ENCODE measurements around the gene LASP1. TPM values are rescaled to one million over a fixed set of nuclear protein-coding genes. Genes with fewer than 3 reads are reported as not detected.
A peak's percentile ranks its signal among the peaks of the same experiment; 100 is the strongest.

The LASP1 gene
- total RNA-seq, 1 donor from 2014 or later, result 146 TPM

- Mint-ChIP-seq H3K4me1 (ENCODE audit: unreplicated experiment) (peaks cover 32% of the 10 kb centered on the region), H3K27ac (ENCODE audit: unreplicated experiment) (peak overlapping the region; percentile 89), H3K4me3 (ENCODE audit: unreplicated experiment) (peak overlapping the region; percentile 98), H3K27me3 (ENCODE audit: unreplicated experiment) (peaks cover 28% of the 10 kb centered on the region), H3K9me3 (ENCODE audit: unreplicated experiment) (no peaks in the 10 kb centered on the region), H3K36me3 (ENCODE audit: low read depth, unreplicated experiment) (peaks cover 13% of the 10 kb centered on the region)
- TF ChIP-seq CTCF (IDR thresholded peaks at IDR 0.05; ENCODE audit: unreplicated experiment), result peak; percentile 50
- peak; percentile 74 for DNase-seq (ENCODE audit: low spot score)
Measured at GRCh38 chr17:38867179-38867967, 2.5 kb upstream of the LASP1 start.

- Mint-ChIP-seq H3K9me3 (ENCODE audit: unreplicated experiment) (no peaks in the 10 kb centered on the region), H3K36me3 (ENCODE audit: low read depth, unreplicated experiment) (peaks cover 13% of the 10 kb centered on the region), H3K4me3 (ENCODE audit: unreplicated experiment) (peak overlapping the region; percentile 98), H3K4me1 (ENCODE audit: unreplicated experiment) (peaks cover 34% of the 10 kb centered on the region), H3K27ac (ENCODE audit: unreplicated experiment) (peak overlapping the region; percentile 89), H3K27me3 (ENCODE audit: unreplicated experiment) (peaks cover 30% of the 10 kb centered on the region)
- peak; percentile 36 for DNase-seq (ENCODE audit: low spot score)
- no peak for TF ChIP-seq CTCF (IDR thresholded peaks at IDR 0.05; ENCODE audit: unreplicated experiment)
Measured at GRCh38 chr17:38867968-38868816, 1.7 kb upstream of the LASP1 start.

GRCh38 chr17:38868817-38869525 is 887 bp upstream of the LASP1 start:
- H3K4me1 Mint-ChIP-seq (ENCODE audit: unreplicated experiment), result peaks cover 34% of the 10 kb centered on the region
- H3K9me3 Mint-ChIP-seq (ENCODE audit: unreplicated experiment), result no peaks in the 10 kb centered on the region
- peak overlapping the region; percentile 98 for H3K4me3 Mint-ChIP-seq (ENCODE audit: unreplicated experiment)
- H3K36me3 Mint-ChIP-seq (ENCODE audit: low read depth, unreplicated experiment), result peaks cover 13% of the 10 kb centered on the region
- H3K27me3 Mint-ChIP-seq (ENCODE audit: unreplicated experiment), result peaks cover 31% of the 10 kb centered on the region
- peak; percentile 91 for DNase-seq (ENCODE audit: low spot score)
- H3K27ac Mint-ChIP-seq (ENCODE audit: unreplicated experiment), result peak overlapping the region; percentile 88
- no peak for TF ChIP-seq CTCF (IDR thresholded peaks at IDR 0.05; ENCODE audit: unreplicated experiment)

GRCh38 chr17:38870259-38871165 is 654 bp downstream of the LASP1 start:
- H3K4me1 Mint-ChIP-seq (ENCODE audit: unreplicated experiment), result peaks cover 37% of the 10 kb centered on the region
- peak; percentile 49 for DNase-seq (ENCODE audit: low spot score)

More at GRCh38 chr17:38870259-38871165, 654 bp downstream of the LASP1 start:
- peaks cover 35% of the 10 kb centered on the region for H3K27me3 Mint-ChIP-seq (ENCODE audit: unreplicated experiment)
- H3K27ac Mint-ChIP-seq (ENCODE audit: unreplicated experiment), result peak overlapping the region; percentile 48
- peak overlapping the region; percentile 98 for H3K4me3 Mint-ChIP-seq (ENCODE audit: unreplicated experiment)
- H3K9me3 Mint-ChIP-seq (ENCODE audit: unreplicated experiment), result no peaks in the 10 kb centered on the region
- H3K36me3 Mint-ChIP-seq (ENCODE audit: low read depth, unreplicated experiment), result peaks cover 13% of the 10 kb centered on the region
- no peak for TF ChIP-seq CTCF (IDR thresholded peaks at IDR 0.05; ENCODE audit: unreplicated experiment)

Measured in endothelial cell (in vitro differentiated cells).